Activated naive CD4-positive, alpha-beta T cell treated with anti-CD3 and anti-CD28 coated beads, Interleukin-2, amount 50 U/mL, for 16 hours (primary cell): ENCODE results near the gene SAYSD1.
"Not testable (repeated sequence)": the region's sequence is repeated elsewhere in the genome, so short reads cannot be mapped to it uniquely, and the experiment has no call there.

Source experiments
- DNase-seq: peaks from one replicate; pipeline ENCODE4 v3.0.0-alpha.2; 2020

SAYSD1 gene

GRCh38 chr6:39114704-39115599 lies at the start of gene SAYSD1:
Gene SAYSD1, minus strand, starts transcription at chr6:39115186. Its CDS starts 97 bp downstream, at chr6:39115089.
- peak; percentile 92 for DNase-seq

- DNase-seq, result no peak
Observed at GRCh38 chr6:39157511-39157910, 42.5 kb upstream of the SAYSD1 start.

GRCh38 chr6:39156801-39157200 lies 41.8 kb upstream of the SAYSD1 start:
- DNase-seq, result no peak

- DNase-seq, result no peak
Observed at GRCh38 chr6:39154705-39155104, 39.7 kb upstream of the SAYSD1 start.

GRCh38 chr6:39153766-39154397 lies 38.9 kb upstream of the SAYSD1 start:
- peak; percentile 27 for DNase-seq

- no peak for DNase-seq
Observed at GRCh38 chr6:39152262-39152661, 37.3 kb upstream of the SAYSD1 start.

GRCh38 chr6:39151211-39151610 lies 36.2 kb upstream of the SAYSD1 start:
- DNase-seq, result no peak

GRCh38 chr6:39144481-39145173 lies 29.6 kb upstream of the SAYSD1 start:
- DNase-seq, result no peak

GRCh38 chr6:39143238-39143930 lies 28.4 kb upstream of the SAYSD1 start:
- DNase-seq, result peak; percentile 35

- no peak for DNase-seq
Observed at GRCh38 chr6:39140556-39141167, 25.7 kb upstream of the SAYSD1 start.

- no peak for DNase-seq
Observed at GRCh38 chr6:39137245-39137644, 22.3 kb upstream of the SAYSD1 start.

- DNase-seq, result not testable (repeated sequence)
Observed at GRCh38 chr6:39136207-39136606, 21.2 kb upstream of the SAYSD1 start.

GRCh38 chr6:39134761-39135160 lies 19.8 kb upstream of the SAYSD1 start:
- DNase-seq, result not testable (repeated sequence)

GRCh38 chr6:39130691-39131090 lies 15.7 kb upstream of the SAYSD1 start:
- DNase-seq, result no peak

GRCh38 chr6:39128832-39129231 lies 13.8 kb upstream of the SAYSD1 start:
- no peak for DNase-seq

GRCh38 chr6:39128106-39128505 lies 13.1 kb upstream of the SAYSD1 start:
- DNase-seq, result no peak

GRCh38 chr6:39124114-39124513 lies 9.1 kb upstream of the SAYSD1 start:
- no peak for DNase-seq

- no peak for DNase-seq
Observed at GRCh38 chr6:39118921-39119320, 3.9 kb upstream of the SAYSD1 start.

GRCh38 chr6:39114388-39114703 lies 640 bp downstream of the SAYSD1 start:
- no peak for DNase-seq

- DNase-seq, result no peak
Observed at GRCh38 chr6:39113788-39114187, 1.2 kb downstream of the SAYSD1 start.

GRCh38 chr6:39111280-39111679 lies 3.7 kb downstream of the SAYSD1 start:
- DNase-seq, result no peak

GRCh38 chr6:39108041-39108839 lies 6.7 kb downstream of the SAYSD1 start:
- DNase-seq, result no peak
